ENCODE results near the gene LILRA2.
"Not testable (repeated sequence)": the region's sequence is repeated elsewhere in the genome, so short reads cannot be mapped to it uniquely, and the experiment has no call there.

LILRA2 gene

GRCh38 chr19:54554896-54555295, 18.7 kb upstream of the LILRA2 start:
- peaks cover 25% of the 10 kb centered on the region for H3K27me3 Mint-ChIP-seq
- ATAC-seq (no peak), DNase-seq (no peak)
- peaks cover 7 to 8% of the 10 kb centered on the region in 2 donors for H3K9me3 Mint-ChIP-seq
- H3K4me3 Mint-ChIP-seq, result no peak overlapping the region
- no peak overlapping the region for H3K27ac Mint-ChIP-seq
- H3K4me1 Mint-ChIP-seq, result peaks cover 6% of the 10 kb centered on the region

- Mint-ChIP-seq H3K9me3 (peaks cover 7 to 8% of the 10 kb centered on the region in 2 donors), H3K4me3 (no peak overlapping the region), H3K4me1 (peaks cover 4% of the 10 kb centered on the region), H3K27me3 (peaks cover 25% of the 10 kb centered on the region), H3K27ac (no peak overlapping the region)
- ATAC-seq (no peak), DNase-seq (no peak)
Measured at GRCh38 chr19:54556194-54556593, 17.4 kb upstream of the LILRA2 start.

- Mint-ChIP-seq H3K27ac (no peak overlapping the region), H3K27me3 (peaks cover 27% of the 10 kb centered on the region), H3K9me3 (no peaks in the 10 kb centered on the region), H3K4me3 (no peak overlapping the region), H3K4me1 (no peaks in the 10 kb centered on the region)
- no peak for ATAC-seq
- no peak for DNase-seq
Measured at GRCh38 chr19:54558339-54558738, 15.3 kb upstream of the LILRA2 start.

- Mint-ChIP-seq H3K9me3 (no peaks in the 10 kb centered on the region), H3K4me3 (no peak overlapping the region), H3K4me1 (no peaks in the 10 kb centered on the region), H3K27me3 (peaks cover 27% of the 10 kb centered on the region), H3K27ac (no peak overlapping the region)
- DNase-seq, result no peak
- ATAC-seq, result no peak
Measured at GRCh38 chr19:54560881-54561385, 12.7 kb upstream of the LILRA2 start.

GRCh38 chr19:54561840-54562239, 11.8 kb upstream of the LILRA2 start:
- no peak for DNase-seq
- no peak for ATAC-seq
- Mint-ChIP-seq H3K27me3 (peaks cover 36% of the 10 kb centered on the region), H3K9me3 (no peaks in the 10 kb centered on the region), H3K4me1 (no peaks in the 10 kb centered on the region), H3K27ac (no peak overlapping the region), H3K4me3 (no peak overlapping the region)

- H3K4me1 Mint-ChIP-seq, H3K9me3 Mint-ChIP-seq, ATAC-seq, H3K27ac Mint-ChIP-seq, H3K4me3 Mint-ChIP-seq, DNase-seq: not testable (repeated sequence)
- H3K27me3 Mint-ChIP-seq, result peaks cover 41% of the 10 kb centered on the region
Measured at GRCh38 chr19:54563206-54563605, 10.4 kb upstream of the LILRA2 start.

GRCh38 chr19:54570316-54570715, 3.3 kb upstream of the LILRA2 start:
- no peak overlapping the region for H3K27ac Mint-ChIP-seq
- ATAC-seq, result no peak

GRCh38 chr19:54571715-54572615, 1.6 kb upstream of the LILRA2 start:
- not testable (repeated sequence) for H3K27ac Mint-ChIP-seq, ATAC-seq, H3K4me3 Mint-ChIP-seq, H3K9me3 Mint-ChIP-seq, DNase-seq
- Mint-ChIP-seq H3K27me3 (peaks cover 68% of the 10 kb centered on the region), H3K4me1 (peaks cover 25% of the 10 kb centered on the region)

More at GRCh38 chr19:54570316-54570715, 3.3 kb upstream of the LILRA2 start:
- Mint-ChIP-seq H3K9me3 (no peaks in the 10 kb centered on the region), H3K4me3 (no peak overlapping the region), H3K27me3 (peaks cover 61% of the 10 kb centered on the region), H3K4me1 (peaks cover 25% of the 10 kb centered on the region)
- no peak for DNase-seq

- Mint-ChIP-seq H3K9me3 (no peaks in the 10 kb centered on the region), H3K4me3 (no peak overlapping the region), H3K27me3 (peaks cover 65% of the 10 kb centered on the region), H3K27ac (no peak overlapping the region), H3K4me1 (peaks cover 20% of the 10 kb centered on the region)
- no peak for ATAC-seq
- DNase-seq, result no peak
Measured at GRCh38 chr19:54572696-54573311, 786 bp upstream of the LILRA2 start.

- Mint-ChIP-seq H3K9me3 (no peaks in the 10 kb centered on the region), H3K4me3 (no peak overlapping the region), H3K4me1 (peaks cover 16% of the 10 kb centered on the region), H3K27ac (no peak overlapping the region), H3K27me3 (peaks cover 64% of the 10 kb centered on the region)
- DNase-seq (no peak), ATAC-seq (no peak)
Measured at GRCh38 chr19:54574051-54574450, 461 bp downstream of the LILRA2 start.

GRCh38 chr19:54574527-54575056, 1.0 kb downstream of the LILRA2 start:
- H3K27ac Mint-ChIP-seq, result peak overlapping the region in 1 of 2 donors; percentile 74
- H3K4me1 Mint-ChIP-seq, result peaks cover 16% of the 10 kb centered on the region
- H3K9me3 Mint-ChIP-seq, result no peaks in the 10 kb centered on the region
- peaks cover 64% of the 10 kb centered on the region for H3K27me3 Mint-ChIP-seq
- no peak for DNase-seq
- no peak for ATAC-seq
- no peak overlapping the region for H3K4me3 Mint-ChIP-seq

GRCh38 chr19:54575205-54575604, 1.6 kb downstream of the LILRA2 start:
- DNase-seq, H3K27ac Mint-ChIP-seq, H3K4me3 Mint-ChIP-seq, ATAC-seq, H3K9me3 Mint-ChIP-seq: not testable (repeated sequence)
- H3K4me1 Mint-ChIP-seq, result peaks cover 16% of the 10 kb centered on the region
- peaks cover 64% of the 10 kb centered on the region for H3K27me3 Mint-ChIP-seq

GRCh38 chr19:54576411-54576976, 2.9 kb downstream of the LILRA2 start:
- no peaks in the 10 kb centered on the region for H3K9me3 Mint-ChIP-seq
- no peak overlapping the region for H3K4me3 Mint-ChIP-seq
- H3K27ac Mint-ChIP-seq, result no peak overlapping the region
- H3K4me1 Mint-ChIP-seq, result peaks cover 16% of the 10 kb centered on the region
- peaks cover 58% of the 10 kb centered on the region for H3K27me3 Mint-ChIP-seq
- ATAC-seq, result no peak
- DNase-seq, result no peak

- no peak overlapping the region for H3K4me3 Mint-ChIP-seq
- H3K27ac Mint-ChIP-seq, result no peak overlapping the region
- peaks cover 0 to 6% of the 10 kb centered on the region in 2 donors for H3K9me3 Mint-ChIP-seq
- peaks cover 51% of the 10 kb centered on the region for H3K27me3 Mint-ChIP-seq
- no peak for ATAC-seq
- H3K4me1 Mint-ChIP-seq, result peaks cover 16% of the 10 kb centered on the region
- no peak for DNase-seq
Measured at GRCh38 chr19:54577334-54577733, 3.7 kb downstream of the LILRA2 start.

- ATAC-seq, H3K4me3 Mint-ChIP-seq, DNase-seq, H3K27ac Mint-ChIP-seq, H3K4me1 Mint-ChIP-seq: not testable (repeated sequence)
- H3K9me3 Mint-ChIP-seq, result peaks cover 0 to 15% of the 10 kb centered on the region in 2 donors
- H3K27me3 Mint-ChIP-seq, result peaks cover 51% of the 10 kb centered on the region
Measured at GRCh38 chr19:54578268-54578667, 4.7 kb downstream of the LILRA2 start.

All from stimulated activated naive CD8-positive, alpha-beta T cell treated with anti-CD3 and anti-CD28 coated beads, Interleukin-15, amount 100 ng/mL, for 72 hours (primary cell).